D721Med (cell line): ENCODE data around the gene CDR2L.
A peak's percentile ranks its signal among the peaks of the same experiment; 100 is the strongest.

Experiments used
- DNase-seq: peaks from one replicate; pipeline ENCODE4 v3.0.0; 2011; ENCODE audit warnings: low spot score; ENCODE audit not compliant: insufficient read length
- FAIRE-seq: peaks from 2 replicates; lab custom pipeline; 2011; peaks lifted over from hg19 to GRCh38; lab: Jason Lieb, UNC
- TF ChIP-seq, protein P1 (sequence below): IDR thresholded peaks from 2 replicates; pipeline ENCODE4 v1.5.1; 2012; ENCODE audit warnings: mild to moderate bottlenecking, control low read depth; ENCODE audit not compliant: insufficient read depth; ENCODE audit errors: missing control alignments

The CDR2L gene

DNA sequence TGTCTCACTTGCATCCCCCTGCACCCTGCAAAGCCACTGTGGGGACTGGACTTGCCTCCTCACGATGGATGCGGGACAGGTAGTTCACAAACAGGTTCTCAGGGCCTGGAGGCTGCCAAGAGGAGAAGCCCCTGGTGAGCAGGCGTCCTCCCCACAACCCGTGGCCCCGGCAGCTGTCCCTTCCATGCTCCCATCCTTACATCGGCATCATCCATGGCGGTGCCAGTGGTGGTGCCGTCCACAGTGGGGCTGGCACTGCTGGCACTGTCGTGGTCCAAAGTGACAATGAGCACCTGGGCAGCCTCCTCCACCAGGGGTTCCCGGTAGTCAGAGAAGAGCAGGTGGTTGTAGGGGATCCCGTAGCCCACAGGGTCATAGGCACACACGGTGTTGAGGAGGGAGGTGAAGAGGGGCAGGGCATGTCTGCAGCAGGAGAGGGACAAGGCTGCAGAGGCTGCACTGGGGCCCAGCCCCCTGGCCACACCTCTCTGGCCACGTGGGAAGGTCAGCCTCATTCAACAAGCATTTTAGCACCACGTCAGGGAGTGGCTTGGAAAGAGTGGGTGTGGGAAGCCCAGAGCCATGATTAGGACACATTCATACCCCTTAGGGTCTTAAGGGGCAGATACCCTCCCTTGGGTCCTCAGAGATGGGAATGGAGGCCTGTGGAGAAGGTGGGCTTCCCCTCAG lies 27.5 kb upstream of the CDR2L start:
- DNase-seq, result no peak
- FAIRE-seq, result no peak
- TF ChIP-seq, protein P1, sequence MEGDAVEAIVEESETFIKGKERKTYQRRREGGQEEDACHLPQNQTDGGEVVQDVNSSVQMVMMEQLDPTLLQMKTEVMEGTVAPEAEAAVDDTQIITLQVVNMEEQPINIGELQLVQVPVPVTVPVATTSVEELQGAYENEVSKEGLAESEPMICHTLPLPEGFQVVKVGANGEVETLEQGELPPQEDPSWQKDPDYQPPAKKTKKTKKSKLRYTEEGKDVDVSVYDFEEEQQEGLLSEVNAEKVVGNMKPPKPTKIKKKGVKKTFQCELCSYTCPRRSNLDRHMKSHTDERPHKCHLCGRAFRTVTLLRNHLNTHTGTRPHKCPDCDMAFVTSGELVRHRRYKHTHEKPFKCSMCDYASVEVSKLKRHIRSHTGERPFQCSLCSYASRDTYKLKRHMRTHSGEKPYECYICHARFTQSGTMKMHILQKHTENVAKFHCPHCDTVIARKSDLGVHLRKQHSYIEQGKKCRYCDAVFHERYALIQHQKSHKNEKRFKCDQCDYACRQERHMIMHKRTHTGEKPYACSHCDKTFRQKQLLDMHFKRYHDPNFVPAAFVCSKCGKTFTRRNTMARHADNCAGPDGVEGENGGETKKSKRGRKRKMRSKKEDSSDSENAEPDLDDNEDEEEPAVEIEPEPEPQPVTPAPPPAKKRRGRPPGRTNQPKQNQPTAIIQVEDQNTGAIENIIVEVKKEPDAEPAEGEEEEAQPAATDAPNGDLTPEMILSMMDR, result no peak

DNA sequence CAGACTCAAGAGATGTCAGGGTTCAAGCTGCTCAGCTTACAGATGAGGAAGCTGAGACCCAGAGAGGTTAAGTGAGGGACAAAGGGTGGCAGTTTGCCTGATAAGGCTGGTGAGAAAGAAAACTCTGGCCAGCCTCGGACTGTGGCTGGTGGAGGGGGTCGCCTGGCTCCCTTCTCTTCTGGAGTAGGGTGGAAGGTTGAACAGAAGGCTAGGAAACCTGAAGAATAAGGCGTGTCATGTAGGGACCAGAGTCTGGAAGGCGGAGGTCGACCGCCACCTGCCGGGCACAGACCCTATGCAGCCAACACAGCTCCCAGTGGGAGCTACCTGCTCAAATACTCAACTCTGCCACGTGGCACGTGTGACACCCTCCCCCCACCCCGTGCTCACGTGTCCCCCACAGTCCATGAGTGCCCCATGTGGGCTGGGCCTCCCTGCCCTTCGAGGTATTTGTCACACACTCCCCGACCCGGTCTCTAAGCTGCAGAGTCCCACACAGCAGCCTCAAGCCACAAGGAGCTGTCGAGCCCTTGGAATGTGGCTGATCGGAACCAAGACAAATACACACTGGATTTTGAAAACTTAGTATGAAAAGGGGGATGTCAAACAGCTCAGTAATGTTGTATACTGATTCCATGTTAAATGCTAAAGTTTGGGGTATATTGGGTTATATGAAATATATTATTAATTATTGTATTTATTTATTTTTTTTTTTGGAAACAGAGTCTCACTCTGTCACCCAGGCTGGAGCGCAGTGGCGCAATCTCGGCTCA lies 26.7 kb upstream of the CDR2L start:
- no peak for FAIRE-seq
- no peak for DNase-seq
- TF ChIP-seq, protein P1, result peak; percentile 88

DNA sequence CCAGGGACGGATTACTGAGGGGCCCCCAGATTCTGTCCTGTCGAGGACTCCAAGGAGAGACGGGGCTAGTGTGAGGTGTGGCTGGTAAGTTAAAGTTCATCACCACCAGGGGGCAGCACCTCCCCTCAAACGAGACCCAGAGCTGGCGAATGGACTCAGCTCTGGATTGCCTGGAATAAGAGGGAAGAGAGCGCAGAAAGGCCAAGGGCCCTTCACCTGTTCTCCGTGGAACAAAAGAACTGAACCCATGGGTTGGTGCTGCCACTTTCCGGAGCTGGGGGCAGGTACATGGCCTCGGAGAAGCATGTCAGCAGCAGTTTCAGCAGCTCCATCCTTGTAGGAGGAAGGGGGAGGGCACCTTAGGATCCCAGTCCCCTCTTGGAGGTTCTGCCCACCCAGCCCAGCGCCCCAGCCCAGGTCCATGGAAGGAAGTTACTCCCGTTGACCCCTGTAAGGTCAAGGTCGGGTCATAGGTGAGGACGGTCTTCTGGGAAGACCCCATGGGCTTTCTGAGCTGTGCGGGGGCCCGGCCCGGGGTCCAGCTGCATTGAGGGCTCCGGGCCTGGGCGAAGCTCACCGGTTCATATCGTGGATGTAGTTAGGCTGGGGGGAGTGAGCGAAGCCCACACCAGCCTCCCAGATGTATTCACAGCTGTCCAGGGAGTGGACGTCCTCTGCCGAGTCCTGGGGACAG lies 25.6 kb upstream of the CDR2L start:
- TF ChIP-seq, protein P1, result peak; percentile 95
- DNase-seq (peak; percentile 95), FAIRE-seq (no peak)

DNA sequence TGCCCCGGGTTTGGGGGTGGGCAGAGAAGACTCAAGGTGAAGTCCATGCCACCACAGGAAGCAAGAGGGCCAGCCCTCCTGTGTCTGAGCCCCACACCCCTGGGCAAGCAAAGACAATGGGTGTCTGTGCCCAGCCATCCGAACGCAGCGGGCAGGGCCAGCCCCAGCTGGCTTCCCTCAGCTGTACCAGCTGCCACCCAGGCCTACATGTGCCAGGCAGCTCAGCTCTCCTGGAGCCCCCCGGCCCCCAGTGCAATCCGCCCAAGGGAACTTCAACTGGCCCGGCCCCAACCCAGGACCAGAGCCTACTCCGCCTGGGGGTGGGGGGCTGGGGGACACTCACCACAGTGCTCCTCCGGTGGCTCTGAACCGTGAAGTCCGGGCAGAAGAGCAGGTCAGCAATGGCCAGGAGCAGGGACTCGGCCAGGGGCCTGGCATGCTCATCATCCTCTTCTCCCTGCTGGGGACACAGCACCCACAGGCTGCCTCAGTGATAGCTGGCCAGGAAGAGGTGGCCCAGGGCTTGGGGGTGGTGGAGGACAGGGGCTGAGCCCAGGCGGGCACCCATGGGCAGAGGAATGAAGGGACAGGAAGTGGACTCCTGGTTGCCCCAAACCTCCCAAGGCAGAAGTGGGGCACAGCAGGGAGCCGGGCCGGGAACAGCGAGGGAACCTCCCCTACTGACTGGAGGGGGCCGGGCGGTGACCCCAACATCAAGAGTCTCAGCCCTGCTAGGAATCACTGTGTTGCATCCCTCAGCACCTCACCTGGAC lies 24.6 kb upstream of the CDR2L start:
- DNase-seq (no peak), FAIRE-seq (no peak)
- TF ChIP-seq, protein P1, result no peak

DNA sequence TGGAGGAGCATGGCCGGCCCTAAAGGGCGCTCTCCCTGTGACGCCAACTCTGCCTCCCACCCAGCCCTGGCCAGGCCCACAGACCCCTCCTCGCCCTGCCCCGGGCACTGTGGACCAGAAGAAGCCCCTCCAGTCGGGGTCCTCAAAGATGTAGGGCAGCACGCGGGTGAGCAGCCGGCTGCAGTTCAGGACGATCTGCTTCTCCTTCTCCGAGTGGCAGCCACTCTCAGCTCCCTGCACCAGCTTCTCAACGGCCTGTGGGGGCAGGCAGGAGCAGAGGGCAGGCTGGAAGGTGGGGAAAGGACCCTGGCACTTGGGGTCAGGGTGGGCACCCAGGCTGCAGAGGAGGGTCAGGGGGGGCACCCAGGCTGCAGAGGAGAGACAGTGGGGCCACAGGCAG lies 23.8 kb upstream of the CDR2L start:
- TF ChIP-seq, protein P1, result no peak
- FAIRE-seq (no peak), DNase-seq (no peak)

DNA sequence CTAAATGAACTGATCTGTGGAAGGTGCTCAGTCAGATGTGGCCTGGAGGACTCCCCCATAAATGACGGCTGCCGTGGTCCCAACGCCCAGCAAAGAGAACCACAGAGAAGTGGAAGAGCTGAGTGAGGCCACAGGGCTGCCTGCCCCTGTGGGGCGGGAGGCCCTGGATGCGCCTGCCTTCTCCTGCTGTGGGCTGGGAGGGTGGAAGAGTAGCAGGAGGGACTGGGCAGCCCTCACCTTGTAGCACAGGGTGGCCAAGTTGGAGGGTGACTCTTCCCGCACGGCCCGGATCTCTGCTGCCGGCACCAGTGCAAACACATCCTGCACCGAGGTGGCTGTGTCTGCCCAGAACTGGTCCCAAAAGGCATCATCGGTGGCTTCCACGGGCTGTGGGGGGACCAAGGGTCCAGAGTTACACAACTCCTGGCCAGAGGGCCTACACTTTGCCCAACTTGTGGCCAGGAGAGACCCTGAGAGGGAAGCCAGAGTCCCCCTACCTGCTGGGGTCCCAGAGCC lies 23.1 kb upstream of the CDR2L start:
- FAIRE-seq, result no peak
- TF ChIP-seq, protein P1, result no peak

More for the DNA sequence above, 23.1 kb upstream of the CDR2L start:
- no peak for DNase-seq
